Esophagus muscularis mucosa (tissue), 4 donors: ENCODE results near the gene TNS1. TPM values are rescaled to one million over a fixed set of nuclear protein-coding genes. Genes with fewer than 3 reads are reported as not detected.
A peak's percentile ranks its signal among the peaks of the same experiment; 100 is the strongest.

Source experiments
- DNase-seq: peaks from one replicate; pipeline ENCODE4 v3.0.0-alpha.2; 2017; ENCODE audit errors: extremely low spot score
- H3K27ac ChIP-seq, 4 donors: fragments of 200-600 bp; sonication (generic); replicated peaks in 1 of 4; 1 replicate in 3 of 4; 2 replicates in 1 of 4; pipeline ENCODE4 v1.5.1; 2016 to 2019; ENCODE audit warnings: mild to moderate bottlenecking in 1 of 4
- H3K27me3 ChIP-seq, 4 donors: fragments of 200-600 bp; sonication (generic); one replicate each; pipeline versions ENCODE4 v1.5.1 to v1.6.0; 2016 to 2019
- H3K36me3 ChIP-seq, 4 donors: fragments of 200-600 bp; sonication (generic); one replicate each; pipeline ENCODE4 v1.5.1; 2016 to 2019
- H3K4me1 ChIP-seq, 4 donors: fragments of 200-600 bp; sonication (generic); one replicate each; pipeline ENCODE4 v1.5.1; 2016 to 2019
- H3K4me3 ChIP-seq, 4 donors: fragments of 200-600 bp; sonication (generic); 1 replicate in 2 of 4; 2 replicates in 2 of 4; pipeline ENCODE4 v1.5.1; 2016 to 2019; ENCODE audit warnings: mild to moderate bottlenecking in 4 of 4, moderate library complexity in 1 of 4
- H3K9me3 ChIP-seq, 4 donors: fragments of 200-600 bp; sonication (generic); 1 replicate in 3 of 4; 2 replicates in 1 of 4; pipeline ENCODE4 v1.5.1; 2016 to 2019
- CTCF ChIP-seq, 3 experiments: fragments of 200-600 bp in 2 of 3; fragments of 450-650 bp in 1 of 3; sonication (generic) in 2 of 3; IDR thresholded peaks; one replicate each; pipeline ENCODE4 v1.5.1; 2017 to 2019; ENCODE audit warnings: antibody characterized with exemption in 3 of 3, mild to moderate bottlenecking in 2 of 3, moderate library complexity in 1 of 3
- EP300 ChIP-seq: sonication (generic); formaldehyde crosslinking; IDR thresholded peaks from one replicate; pipeline ENCODE4 v1.6.1; 2017; ENCODE audit warnings: antibody characterized with exemption
- POLR2A ChIP-seq: fragments of 450-650 bp; IDR thresholded peaks from one replicate; pipeline ENCODE4 v1.6.1; 2017; ENCODE audit warnings: antibody characterized with exemption, moderate library complexity, mild to moderate bottlenecking, low read depth
- POLR2AphosphoS5 ChIP-seq, 2 donors: sonication (generic); formaldehyde crosslinking; IDR thresholded peaks; one replicate each; pipeline ENCODE4 v1.6.1; 2017; ENCODE audit warnings: antibody characterized with exemption in 2 of 2
- WGBS: methylation state at CpG from one replicate; pipeline ENCODE4 v1.1.5; 2018; 5-methylcytosine and 5-hydroxymethylcytosine counted together
- intact Hi-C: fragments of 100-400 bp; cut with DNase I; formaldehyde crosslinking; loops from one replicate; pipeline ENCODE4 v1.15.1; 2023
- total RNA-seq, 4 donors: library from RNA; depleted of rRNA; stranded (reverse); fragments of >200 nt; gene quantifications; one replicate each; pipeline versions ENCODE4 v1.1.0 to v1.2.1, GENCODE V29; 2016

Gene TNS1
- total RNA-seq, 4 donors from 2014 or later: 1,001 to 2,170 (median 1,411) TPM

GRCh38 chr2:218016810-218017209 is 14.0 kb upstream of the TNS1 start:
- DNase-seq: no peak
- H3K4me3 ChIP-seq: no peak overlapping the region
- peaks cover 29 to 48% (median 35%) of the 10 kb centered on the region in 4 donors for H3K4me1 ChIP-seq
- H3K36me3 ChIP-seq: no peaks in the 10 kb centered on the region
- WGBS: 96% methylated on average over 4 of the region's 4 CpGs
- peaks cover 0 to 7% (median 0%) of the 10 kb centered on the region in 4 donors for H3K27me3 ChIP-seq
- TF ChIP-seq POLR2A: no peak
- TF ChIP-seq POLR2AphosphoS5 (IDR thresholded peaks at IDR 0.05): no peak
- TF ChIP-seq CTCF (IDR thresholded peaks at IDR 0.05): no peak
- TF ChIP-seq EP300: no peak
- H3K9me3 ChIP-seq: no peaks in the 10 kb centered on the region
- H3K27ac ChIP-seq: peak overlapping the region in 1 of 4 donors; percentile 7
- intact Hi-C loops: no loop called here

- peaks cover 26 to 45% (median 36%) of the 10 kb centered on the region in 4 donors for H3K4me1 ChIP-seq
- peaks cover 0 to 16% (median 3%) of the 10 kb centered on the region in 4 donors for H3K27me3 ChIP-seq
- no peaks in the 10 kb centered on the region for H3K36me3 ChIP-seq
- intact Hi-C loops: no loop called here
- no peak overlapping the region for H3K4me3 ChIP-seq
- H3K27ac ChIP-seq: no peak overlapping the region
- no peaks in the 10 kb centered on the region for H3K9me3 ChIP-seq
- TF ChIP-seq POLR2A: no peak
- TF ChIP-seq POLR2AphosphoS5 (IDR thresholded peaks at IDR 0.05): no peak
- TF ChIP-seq EP300: no peak
- TF ChIP-seq CTCF (IDR thresholded peaks at IDR 0.05): no peak
- no peak for DNase-seq
- WGBS: 64% methylated on average over 10 of the region's 11 CpGs
Observed at GRCh38 chr2:218015586-218016521, 13.1 kb upstream of the TNS1 start.

GRCh38 chr2:218014706-218015585 is 12.2 kb upstream of the TNS1 start:
- peaks cover 35 to 54% (median 42%) of the 10 kb centered on the region in 4 donors for H3K4me1 ChIP-seq
- H3K9me3 ChIP-seq: no peaks in the 10 kb centered on the region
- H3K27ac ChIP-seq: no peak overlapping the region
- no peaks in the 10 kb centered on the region for H3K36me3 ChIP-seq
- no peak overlapping the region for H3K4me3 ChIP-seq
- no peak for DNase-seq
- intact Hi-C loops: no loop called here
- no peak for TF ChIP-seq POLR2AphosphoS5 (IDR thresholded peaks at IDR 0.05)
- TF ChIP-seq EP300: no peak
- no peak for TF ChIP-seq POLR2A
- no peak for TF ChIP-seq CTCF (IDR thresholded peaks at IDR 0.05)
- WGBS: 88% methylated on average over 4 of the region's 4 CpGs
- peaks cover 0 to 25% (median 7%) of the 10 kb centered on the region in 4 donors for H3K27me3 ChIP-seq

GRCh38 chr2:218013289-218013688 is 10.5 kb upstream of the TNS1 start:
- Histone ChIP-seq H3K4me3 (no peak overlapping the region), H3K27ac (no peak overlapping the region), H3K4me1 (peaks cover 34 to 61% (median 46%) of the 10 kb centered on the region in 4 donors), H3K27me3 (peaks cover 0 to 42% (median 16%) of the 10 kb centered on the region in 4 donors), H3K36me3 (no peaks in the 10 kb centered on the region), H3K9me3 (no peaks in the 10 kb centered on the region)
- intact Hi-C loops: no loop called here
- DNase-seq: no peak
- TF ChIP-seq CTCF (IDR thresholded peaks at IDR 0.05): no peak
- TF ChIP-seq EP300: no peak
- TF ChIP-seq POLR2A: no peak
- no peak for TF ChIP-seq POLR2AphosphoS5 (IDR thresholded peaks at IDR 0.05)
- WGBS: 87% methylated on average over 2 of the region's 2 CpGs
